GM23248 (cell line): ENCODE results near the gene PRSS57. TPM values are rescaled to one million over a fixed set of nuclear protein-coding genes. Genes with fewer than 3 reads are reported as not detected.
A peak's percentile ranks its signal among the peaks of the same experiment; 100 is the strongest.

Experiments
- DNase-seq: peaks from one replicate; pipeline ENCODE4 v3.0.0-alpha.2; 2015
- H2AFZ ChIP-seq: fragments of 200-600 bp; sonication (generic); 2 replicates; pipeline ENCODE4 v1.6.1; 2016; ENCODE audit warnings: antibody characterized with exemption
- H3F3A ChIP-seq: fragments of 200-600 bp; sonication (generic); 2 replicates; pipeline ENCODE4 v1.6.1; 2016; ENCODE audit warnings: mild to moderate bottlenecking, antibody characterized with exemption, mixed run types; ENCODE audit not compliant: insufficient read depth
- H3K27ac ChIP-seq: fragments of 200-600 bp; sonication (generic); 2 replicates; pipeline ENCODE4 v1.5.1; 2016; ENCODE audit warnings: mild to moderate bottlenecking
- H3K27me3 ChIP-seq: fragments of 200-600 bp; sonication (generic); replicated peaks from 2 replicates; pipeline ENCODE4 v1.6.1; 2016; ENCODE audit warnings: mild to moderate bottlenecking; ENCODE audit not compliant: insufficient read depth
- H3K36me3 ChIP-seq: fragments of 200-600 bp; sonication (generic); 2 replicates; pipeline ENCODE4 v1.6.1; 2016; ENCODE audit warnings: low read depth, mild to moderate bottlenecking
- H3K4me1 ChIP-seq: fragments of 200-600 bp; sonication (generic); 2 replicates; pipeline ENCODE4 v1.6.1; 2016; ENCODE audit warnings: mild to moderate bottlenecking; ENCODE audit not compliant: insufficient read depth
- H3K4me2 ChIP-seq: fragments of 200-600 bp; sonication (generic); one replicate; pipeline ENCODE4 v1.6.1; 2016; ENCODE audit warnings: mild to moderate bottlenecking; ENCODE audit not compliant: unreplicated experiment
- H3K4me3 ChIP-seq: fragments of 200-600 bp; sonication (generic); 2 replicates; pipeline ENCODE4 v1.5.1; 2016; ENCODE audit warnings: mild to moderate bottlenecking
- H3K79me2 ChIP-seq: fragments of 200-600 bp; sonication (generic); 2 replicates; pipeline ENCODE4 v1.6.1; 2016; ENCODE audit warnings: mild to moderate bottlenecking; ENCODE audit not compliant: insufficient read depth
- H3K9ac ChIP-seq: fragments of 200-600 bp; sonication (generic); 2 replicates; pipeline ENCODE4 v1.6.1; 2016; ENCODE audit warnings: mild to moderate bottlenecking
- H3K9me2 ChIP-seq: fragments of 200-600 bp; sonication (generic); 2 replicates; pipeline ENCODE4 v1.6.1; 2016; ENCODE audit warnings: mixed run types, mild to moderate bottlenecking, moderate library complexity; ENCODE audit not compliant: insufficient read depth
- H3K9me3 ChIP-seq: fragments of 200-600 bp; sonication (generic); one replicate; pipeline ENCODE4 v1.6.1; 2017; ENCODE audit warnings: low read depth
- H4K20me1 ChIP-seq: fragments of 200-600 bp; sonication (generic); 2 replicates; pipeline ENCODE4 v1.6.0; 2016; ENCODE audit not compliant: insufficient read depth
- EZH2 ChIP-seq: fragments of 200-600 bp; sonication (generic); IDR thresholded peaks from 2 replicates; pipeline ENCODE4 v1.6.1; 2018; ENCODE audit warnings: antibody characterized with exemption, mild to moderate bottlenecking; ENCODE audit not compliant: insufficient read depth, poor library complexity, severe bottlenecking
- EZH2phosphoT487 ChIP-seq: fragments of 200-600 bp; sonication (generic); IDR thresholded peaks from 2 replicates; pipeline ENCODE4 v1.6.1; 2018; ENCODE audit warnings: antibody characterized with exemption, moderate library complexity, mild to moderate bottlenecking, low read depth; ENCODE audit not compliant: insufficient read depth
- WGBS, 2 experiments: methylation state at CpG; one replicate each; pipeline ENCODE4 v1.1.6; 2015 to 2017; ENCODE audit warnings: low lambda C conversion rate in 2 of 2, low coverage in 1 of 2; ENCODE audit errors: missing lambda C conversion rate in 2 of 2; 5-methylcytosine and 5-hydroxymethylcytosine counted together
- in situ Hi-C: fragments of 300-500 bp; cut with MboI; formaldehyde crosslinking; loops from 2 replicates; pipeline ENCODE4 v1.15.0; 2020
- polyA plus RNA-seq: library from polyadenylated mRNA; unstranded; fragments of >200 nt; fragmentation: Nextera tagmentation; extraction: Ambion mirVana; gene quantifications from 2 replicates; pipeline ENCODE4 v1.2.1, GENCODE V29; 2016
- total RNA-seq: library from RNA; depleted of rRNA; stranded (reverse); fragments of >200 nt; shearing (Covaris generic); gene quantifications from 2 replicates; pipeline ENCODE4 v1.2.3, GENCODE V29; 2014

PRSS57 gene
- total and polyA plus RNA-seq, 2 experiments from 2014 or later, result not detected

DNA sequence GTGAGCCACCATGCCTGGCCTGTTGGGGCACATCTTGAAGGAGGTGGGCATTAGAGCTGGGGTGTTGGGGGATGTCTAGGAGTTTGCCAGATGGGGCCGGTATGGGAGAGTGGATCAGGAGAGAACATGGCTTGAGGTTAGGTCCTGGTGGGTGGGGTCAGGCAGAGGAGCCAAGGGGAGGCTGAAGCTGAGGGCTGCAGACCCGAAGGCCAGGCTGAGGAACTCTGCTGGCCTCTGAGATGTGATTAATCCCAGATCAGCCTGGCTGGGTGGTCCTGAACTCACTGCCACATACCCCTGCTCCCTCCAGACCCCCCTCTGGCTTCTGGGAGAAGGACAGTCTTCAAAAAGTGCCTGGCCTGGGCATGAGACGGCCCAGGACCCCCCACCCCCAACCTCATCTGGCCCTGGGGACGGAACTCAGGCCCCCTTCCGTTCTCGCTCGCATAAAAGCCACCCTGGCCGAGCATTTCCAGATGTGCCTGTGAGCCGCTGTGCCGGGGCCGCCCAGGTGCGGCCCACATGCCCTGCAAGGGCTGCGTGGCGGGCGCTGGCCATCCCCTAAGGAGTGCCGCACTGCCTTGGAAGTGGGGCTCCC is 16.4 kb downstream of the PRSS57 start:
- no peaks in the 10 kb centered on the region; the same call in 1 of the 2 replicates for H3F3A ChIP-seq
- H3K9me2 ChIP-seq, result no peaks in the 10 kb centered on the region
- H3K79me2 ChIP-seq, result peaks cover 19% of the 10 kb centered on the region; the same call in 1 of the 2 replicates
- peak overlapping the region; percentile 83; the same call in 1 of the 2 replicates for H3K27ac ChIP-seq
- peaks cover 5% of the 10 kb centered on the region; the same call in 1 of the 2 replicates for H3K4me1 ChIP-seq
- H4K20me1 ChIP-seq, result no peaks in the 10 kb centered on the region
- H3K4me3 ChIP-seq, result peak overlapping the region; percentile 75
- in situ Hi-C loops, result no loop called here
- 77 to 80% methylated on average over 15 to 16 of the region's 16 CpGs for WGBS, 2 experiments
- no peak overlapping the region for H2AFZ ChIP-seq
- H3K4me2 ChIP-seq, result peak overlapping the region; percentile 64
- H3K9ac ChIP-seq, result peak overlapping the region; percentile 92
- no peaks in the 10 kb centered on the region for H3K36me3 ChIP-seq
- no peaks in the 10 kb centered on the region for H3K9me3 ChIP-seq
- H3K27me3 ChIP-seq, result no peaks in the 10 kb centered on the region
- DNase-seq, result no peak
- no peak for TF ChIP-seq EZH2
- no peak for TF ChIP-seq EZH2phosphoT487

GRCh38 chr19:677601-678436 is 17.4 kb downstream of the PRSS57 start:
- no peak overlapping the region for H2AFZ ChIP-seq
- TF ChIP-seq EZH2phosphoT487, result no peak
- no peak for TF ChIP-seq EZH2
- 36 to 37% methylated on average over 18 to 21 of the region's 22 CpGs for WGBS, 2 experiments
- peak overlapping the region; percentile 78 for H3K4me3 ChIP-seq
- no peaks in the 10 kb centered on the region for H4K20me1 ChIP-seq
- in situ Hi-C loops, result no loop called here
- H3K27ac ChIP-seq, result peak overlapping the region; percentile 48
- peaks cover 5% of the 10 kb centered on the region; the same call in 1 of the 2 replicates for H3K4me1 ChIP-seq
- peak overlapping the region; percentile 84 for H3K9ac ChIP-seq
- H3K9me3 ChIP-seq, result no peaks in the 10 kb centered on the region
- DNase-seq, result peak; percentile 42
- H3F3A ChIP-seq, result no peaks in the 10 kb centered on the region; the same call in 1 of the 2 replicates
- no peaks in the 10 kb centered on the region for H3K27me3 ChIP-seq
- no peaks in the 10 kb centered on the region for H3K9me2 ChIP-seq
- peaks cover 19% of the 10 kb centered on the region; the same call in 1 of the 2 replicates for H3K79me2 ChIP-seq
- H3K4me2 ChIP-seq, result peak overlapping the region; percentile 87
- no peaks in the 10 kb centered on the region for H3K36me3 ChIP-seq

DNA sequence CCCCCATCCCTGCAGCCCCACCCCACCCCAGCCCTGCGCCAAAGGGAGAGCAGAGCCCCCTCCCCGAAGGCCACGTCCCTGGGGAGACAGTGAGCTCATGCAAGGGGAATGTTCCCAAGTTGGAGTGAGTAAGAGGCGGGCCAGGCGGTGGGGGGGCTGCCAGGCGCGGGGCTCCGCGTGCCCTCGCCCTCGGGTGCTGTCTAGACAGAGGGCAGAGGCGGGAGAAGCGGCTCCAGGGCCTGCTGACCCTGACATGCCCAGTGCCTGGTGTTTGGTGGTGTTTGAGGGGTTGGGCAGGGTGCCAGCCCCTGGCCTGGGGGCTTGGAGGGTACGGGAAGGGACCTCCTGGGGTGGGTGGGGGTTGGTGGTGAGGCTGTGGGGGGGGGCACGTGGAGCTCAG is 18.1 kb downstream of the PRSS57 start:
- H3K27me3 ChIP-seq, result no peaks in the 10 kb centered on the region
- H4K20me1 ChIP-seq, result no peaks in the 10 kb centered on the region
- H3K4me3 ChIP-seq, result peak overlapping the region; percentile 78
- peaks cover 5% of the 10 kb centered on the region; the same call in 1 of the 2 replicates for H3K4me1 ChIP-seq
- no peaks in the 10 kb centered on the region for H3K36me3 ChIP-seq
- peak overlapping the region; percentile 87 for H3K4me2 ChIP-seq
- peak; percentile 93 for DNase-seq
- H3K27ac ChIP-seq, result peak overlapping the region; percentile 48
- WGBS, 2 experiments, result 1 to 2% methylated on average over 11 to 15 of the region's 15 CpGs
- in situ Hi-C loops, result no loop called here
- H3F3A ChIP-seq, result no peaks in the 10 kb centered on the region; the same call in 1 of the 2 replicates
- no peak for TF ChIP-seq EZH2phosphoT487
- no peak for TF ChIP-seq EZH2
- peak overlapping the region; percentile 84 for H3K9ac ChIP-seq
- H3K9me3 ChIP-seq, result no peaks in the 10 kb centered on the region
- no peaks in the 10 kb centered on the region for H3K9me2 ChIP-seq
- peaks cover 19% of the 10 kb centered on the region; the same call in 1 of the 2 replicates for H3K79me2 ChIP-seq
- H2AFZ ChIP-seq, result no peak overlapping the region

DNA sequence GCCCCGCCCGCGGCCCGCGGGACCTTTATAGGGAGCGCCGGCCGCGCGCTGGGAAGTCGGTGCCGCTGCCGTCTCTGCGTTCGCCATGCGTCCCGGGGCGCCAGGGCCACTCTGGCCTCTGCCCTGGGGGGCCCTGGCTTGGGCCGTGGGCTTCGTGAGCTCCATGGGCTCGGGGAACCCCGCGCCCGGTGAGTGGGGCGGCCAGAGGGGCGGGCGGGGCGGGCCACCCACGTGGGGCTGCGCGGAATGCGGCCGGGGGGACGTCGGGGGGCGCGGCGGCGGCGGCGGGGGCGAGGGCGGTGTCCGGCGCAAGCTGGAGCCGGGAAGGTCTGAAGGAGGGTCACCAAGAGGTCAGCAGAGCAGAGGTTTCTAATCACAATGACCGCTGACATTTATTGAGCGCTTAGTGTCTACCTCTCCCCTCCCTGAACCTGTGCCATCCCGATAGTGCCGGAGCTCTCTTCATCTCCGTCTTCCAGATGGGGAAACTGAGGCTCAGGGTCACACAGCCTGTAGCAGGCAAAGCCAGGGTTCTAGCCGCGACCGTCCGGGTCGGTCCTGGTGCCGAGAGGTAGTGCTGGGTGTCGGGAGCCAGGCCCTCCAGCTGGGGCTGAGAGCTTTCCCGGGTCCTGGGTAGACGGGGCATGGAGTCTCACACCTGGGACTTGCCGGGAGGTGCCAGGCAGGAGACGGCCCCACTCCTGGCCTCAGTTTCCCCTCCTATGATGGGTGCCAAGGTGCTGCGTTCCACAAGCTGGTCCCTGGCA is 18.7 kb downstream of the PRSS57 start, which contains the start of gene FSTL3:
Gene FSTL3, plus strand, starts transcription at position 54 of the 767 bp plus-strand sequence. Its CDS starts 32 bp downstream, at position 86.
- no peak for TF ChIP-seq EZH2
- no peak for TF ChIP-seq EZH2phosphoT487
- no peaks in the 10 kb centered on the region for H4K20me1 ChIP-seq
- H3K4me1 ChIP-seq, result peaks cover 5% of the 10 kb centered on the region; the same call in 1 of the 2 replicates
- peak within 1 kb of the TSS; percentile 84 for H3K9ac ChIP-seq
- 1 to 3% methylated on average over 38 to 45 of the region's 63 CpGs for WGBS, 2 experiments
- H3K4me2 ChIP-seq, result peak within 1 kb of the TSS; percentile 87
- H3K79me2 ChIP-seq, result peaks cover 19% of the 10 kb centered on the region; the same call in 1 of the 2 replicates
- H3K9me3 ChIP-seq, result no peaks in the 10 kb centered on the region
- peak within 1 kb of the TSS; percentile 48 for H3K27ac ChIP-seq
- DNase-seq, result peak; percentile 69
- no peaks in the 10 kb centered on the region; the same call in 1 of the 2 replicates for H3F3A ChIP-seq
- in situ Hi-C loops, result no loop called here
- H3K9me2 ChIP-seq, result no peaks in the 10 kb centered on the region
- H3K4me3 ChIP-seq, result peak within 1 kb of the TSS; percentile 78
- H2AFZ ChIP-seq, result 0 out of 2 replicates have a peak within 1 kb of the TSS, but pooled peaks have one; percentile 26
- H3K36me3 ChIP-seq, result no peaks in the 10 kb centered on the region
- H3K27me3 ChIP-seq, result no peaks in the 10 kb centered on the region
